Measurements from ENCODE around the gene RAF1.

- no peak for TF ChIP-seq EZH2phosphoT487 (IDR thresholded peaks at IDR 0.05)
- TF ChIP-seq EZH2 (IDR thresholded peaks at IDR 0.05) = no peak
- TF ChIP-seq, protein P1, sequence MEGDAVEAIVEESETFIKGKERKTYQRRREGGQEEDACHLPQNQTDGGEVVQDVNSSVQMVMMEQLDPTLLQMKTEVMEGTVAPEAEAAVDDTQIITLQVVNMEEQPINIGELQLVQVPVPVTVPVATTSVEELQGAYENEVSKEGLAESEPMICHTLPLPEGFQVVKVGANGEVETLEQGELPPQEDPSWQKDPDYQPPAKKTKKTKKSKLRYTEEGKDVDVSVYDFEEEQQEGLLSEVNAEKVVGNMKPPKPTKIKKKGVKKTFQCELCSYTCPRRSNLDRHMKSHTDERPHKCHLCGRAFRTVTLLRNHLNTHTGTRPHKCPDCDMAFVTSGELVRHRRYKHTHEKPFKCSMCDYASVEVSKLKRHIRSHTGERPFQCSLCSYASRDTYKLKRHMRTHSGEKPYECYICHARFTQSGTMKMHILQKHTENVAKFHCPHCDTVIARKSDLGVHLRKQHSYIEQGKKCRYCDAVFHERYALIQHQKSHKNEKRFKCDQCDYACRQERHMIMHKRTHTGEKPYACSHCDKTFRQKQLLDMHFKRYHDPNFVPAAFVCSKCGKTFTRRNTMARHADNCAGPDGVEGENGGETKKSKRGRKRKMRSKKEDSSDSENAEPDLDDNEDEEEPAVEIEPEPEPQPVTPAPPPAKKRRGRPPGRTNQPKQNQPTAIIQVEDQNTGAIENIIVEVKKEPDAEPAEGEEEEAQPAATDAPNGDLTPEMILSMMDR (IDR thresholded peaks at IDR 0.05) = no peak
Observed at GRCh38 chr3:12670365-12671119, 6.6 kb upstream of the RAF1 start.

All from neural progenitor cell (in vitro differentiated cells).